NCI-H446 (cell line): ENCODE measurements around the gene DOCK10.

ENCODE experiments used
- DNase-seq, 2 experiments: peaks; one replicate each; lab custom pipeline; 2025; lab: John Stamatoyannopoulos, UW

The DOCK10 gene

GRCh38 chr2:225011585-225011984, 30.7 kb downstream of the DOCK10 start:
- no peak for DNase-seq

GRCh38 chr2:225010804-225011203, 31.5 kb downstream of the DOCK10 start:
- DNase-seq: no peak

GRCh38 chr2:225009768-225010167, 32.5 kb downstream of the DOCK10 start:
- no peak for DNase-seq

- DNase-seq: peak in 1 of 2 experiments; percentile 27
These were observed 33.3 kb downstream of the DOCK10 start for GRCh38 chr2:225008935-225009334.

- no peak for DNase-seq
These were observed 34.0 kb downstream of the DOCK10 start for GRCh38 chr2:225008179-225008856.

- no peak for DNase-seq
These were observed 35.5 kb downstream of the DOCK10 start for GRCh38 chr2:225006730-225007129.

- no peak for DNase-seq
These were observed 37.7 kb downstream of the DOCK10 start for GRCh38 chr2:225004597-225004996.

GRCh38 chr2:225002656-225003045, 39.6 kb downstream of the DOCK10 start:
- peak in 1 of 2 experiments; percentile 26 for DNase-seq

GRCh38 chr2:225002039-225002655, 40.1 kb downstream of the DOCK10 start:
- DNase-seq: peak; percentile 35 to 75

- DNase-seq: no peak
These were observed 42.5 kb downstream of the DOCK10 start for GRCh38 chr2:224999754-225000153.

- DNase-seq: no peak
These were observed 42.9 kb downstream of the DOCK10 start for GRCh38 chr2:224999321-224999720.

- DNase-seq: peak in 1 of 2 experiments; percentile 10
These were observed 44.5 kb downstream of the DOCK10 start for GRCh38 chr2:224997802-224998201.

- DNase-seq: no peak
These were observed 46.8 kb downstream of the DOCK10 start for GRCh38 chr2:224995419-224995818.

GRCh38 chr2:224994242-224994823, 47.9 kb downstream of the DOCK10 start:
- DNase-seq: no peak

- no peak for DNase-seq
These were observed 51.6 kb downstream of the DOCK10 start for GRCh38 chr2:224990710-224991109.

GRCh38 chr2:224987733-224988132, 54.5 kb downstream of the DOCK10 start:
- DNase-seq: no peak

GRCh38 chr2:224986477-224986876, 55.8 kb downstream of the DOCK10 start:
- no peak for DNase-seq

- no peak for DNase-seq
These were observed 57.6 kb downstream of the DOCK10 start for GRCh38 chr2:224984637-224985036.

- DNase-seq: peak; percentile 44 to 70
These were observed 58.3 kb downstream of the DOCK10 start for GRCh38 chr2:224983712-224984554.

GRCh38 chr2:224982910-224983711, 59.2 kb downstream of the DOCK10 start:
- DNase-seq: no peak

GRCh38 chr2:224982226-224982625, 60.0 kb downstream of the DOCK10 start:
- DNase-seq: no peak
